ENCODE results near the gene KLHDC8A. TPM values are rescaled to one million over a fixed set of nuclear protein-coding genes. Genes with fewer than 3 reads are reported as not detected.

The KLHDC8A gene
- total RNA-seq, 1 donor from 2014 or later = not detected

- Histone ChIP-seq H3K4me3 (no peak overlapping the region), H3K27ac (no peak overlapping the region)
- no peak for TF ChIP-seq CTCF (IDR thresholded peaks at IDR 0.05)
Measured at GRCh38 chr1:205340676-205341075, 16.0 kb downstream of the KLHDC8A start.

GRCh38 chr1:205339717-205340116 is 17.0 kb downstream of the KLHDC8A start:
- Histone ChIP-seq H3K27ac (no peak overlapping the region), H3K4me3 (no peak overlapping the region), H3K4me1 (peaks cover 9% of the 10 kb centered on the region in 2 donors), H3K27me3 (peaks cover 7% of the 10 kb centered on the region), H3K9me3 (no peaks in the 10 kb centered on the region), H3K36me3 (no peaks in the 10 kb centered on the region)
- DNase-seq (ENCODE audit: low spot score in 2 of 2) = no peak
- intact Hi-C loops (cut with DNase I) = loop anchor here (5.0 kb wide), 1 partner anchor 93 kb away; no protein-coding TSS in a partner anchor
- TF ChIP-seq CTCF (IDR thresholded peaks at IDR 0.05) = no peak

More at GRCh38 chr1:205340676-205341075, 16.0 kb downstream of the KLHDC8A start:
- intact Hi-C loops (cut with DNase I) = no loop called here
- no peaks in the 10 kb centered on the region for H3K36me3 ChIP-seq
- peaks cover 7% of the 10 kb centered on the region for H3K27me3 ChIP-seq
- DNase-seq (ENCODE audit: low spot score in 2 of 2) = no peak
- H3K4me1 ChIP-seq = peaks cover 9% of the 10 kb centered on the region in 2 donors
- H3K9me3 ChIP-seq = no peaks in the 10 kb centered on the region

GRCh38 chr1:205339197-205339702 is 17.5 kb downstream of the KLHDC8A start:
- no peak for TF ChIP-seq CTCF (IDR thresholded peaks at IDR 0.05)
- H3K4me1 ChIP-seq = peaks cover 9% of the 10 kb centered on the region in 2 donors
- peaks cover 7% of the 10 kb centered on the region for H3K27me3 ChIP-seq
- H3K4me3 ChIP-seq = no peak overlapping the region
- no peaks in the 10 kb centered on the region for H3K9me3 ChIP-seq
- no peak overlapping the region for H3K27ac ChIP-seq
- no peaks in the 10 kb centered on the region for H3K36me3 ChIP-seq
- no peak for DNase-seq (ENCODE audit: low spot score in 2 of 2)
- intact Hi-C loops (cut with DNase I) = loop anchor here (5.0 kb wide), 1 partner anchor 93 kb away; no protein-coding TSS in a partner anchor

- no peak for TF ChIP-seq CTCF (IDR thresholded peaks at IDR 0.05)
- intact Hi-C loops (cut with DNase I) = loop anchor here (5.0 kb wide), 1 partner anchor 94 kb away; no protein-coding TSS in a partner anchor
- Histone ChIP-seq H3K9me3 (no peaks in the 10 kb centered on the region), H3K27me3 (no peaks in the 10 kb centered on the region), H3K36me3 (no peaks in the 10 kb centered on the region), H3K4me3 (no peak overlapping the region), H3K27ac (no peak overlapping the region), H3K4me1 (no peaks in the 10 kb centered on the region)
- DNase-seq (ENCODE audit: low spot score in 2 of 2) = no peak
Measured at GRCh38 chr1:205338011-205338410, 18.7 kb downstream of the KLHDC8A start.

GRCh38 chr1:205337481-205337880 is 19.2 kb downstream of the KLHDC8A start:
- intact Hi-C loops (cut with DNase I) = loop anchor here (5.0 kb wide), 1 partner anchor 95 kb away; no protein-coding TSS in a partner anchor
- no peaks in the 10 kb centered on the region for H3K27me3 ChIP-seq

More at GRCh38 chr1:205337481-205337880, 19.2 kb downstream of the KLHDC8A start:
- H3K9me3 ChIP-seq = no peaks in the 10 kb centered on the region
- TF ChIP-seq CTCF (IDR thresholded peaks at IDR 0.05) = no peak
- H3K4me3 ChIP-seq = no peak overlapping the region
- H3K36me3 ChIP-seq = no peaks in the 10 kb centered on the region
- DNase-seq (ENCODE audit: low spot score in 2 of 2) = no peak
- H3K4me1 ChIP-seq = no peaks in the 10 kb centered on the region
- no peak overlapping the region for H3K27ac ChIP-seq

All from ascending aorta (tissue), 2 donors.